ENCODE data around the gene SLC23A2.
"Not testable (repeated sequence)": the region's sequence is repeated elsewhere in the genome, so short reads cannot be mapped to it uniquely, and the experiment has no call there.

Gene SLC23A2

GRCh38 chr20:5008759-5009158 is 7.4 kb upstream of the SLC23A2 start:
- no peak for DNase-seq (ENCODE audit: low read depth)

- no peak for DNase-seq (ENCODE audit: low read depth)
Observed at GRCh38 chr20:5005326-5005725, 4.0 kb upstream of the SLC23A2 start.

GRCh38 chr20:5004825-5005224 is 3.5 kb upstream of the SLC23A2 start:
- DNase-seq (ENCODE audit: low read depth), result not testable (repeated sequence)

- no peak for DNase-seq (ENCODE audit: low read depth)
Observed at GRCh38 chr20:5003626-5004025, 2.3 kb upstream of the SLC23A2 start.

GRCh38 chr20:5002077-5002413 is 735 bp upstream of the SLC23A2 start:
- DNase-seq (ENCODE audit: low read depth), result no peak

GRCh38 chr20:5000263-5001173 is 792 bp downstream of the SLC23A2 start:
- DNase-seq (ENCODE audit: low read depth), result no peak

- DNase-seq (ENCODE audit: low read depth), result no peak
Observed at GRCh38 chr20:4999788-5000187, 1.5 kb downstream of the SLC23A2 start.

- no peak for DNase-seq (ENCODE audit: low read depth)
Observed at GRCh38 chr20:4998160-4998651, 3.1 kb downstream of the SLC23A2 start.

GRCh38 chr20:4997222-4997621 is 4.1 kb downstream of the SLC23A2 start:
- DNase-seq (ENCODE audit: low read depth), result no peak

GRCh38 chr20:4989570-4989969 is 11.7 kb downstream of the SLC23A2 start:
- DNase-seq (ENCODE audit: low read depth), result no peak

GRCh38 chr20:4987130-4987529 is 14.2 kb downstream of the SLC23A2 start:
- no peak for DNase-seq (ENCODE audit: low read depth)

- no peak for DNase-seq (ENCODE audit: low read depth)
Observed at GRCh38 chr20:4985658-4986057, 15.7 kb downstream of the SLC23A2 start.

- DNase-seq (ENCODE audit: low read depth), result no peak
Observed at GRCh38 chr20:4982281-4982680, 19.0 kb downstream of the SLC23A2 start.

GRCh38 chr20:4979841-4980410 is 21.4 kb downstream of the SLC23A2 start:
- no peak for DNase-seq (ENCODE audit: low read depth)

GRCh38 chr20:4978050-4978918 is 23.0 kb downstream of the SLC23A2 start:
- DNase-seq (ENCODE audit: low read depth), result no peak

- not testable (repeated sequence) for DNase-seq (ENCODE audit: low read depth)
Observed at GRCh38 chr20:4976014-4976413, 25.3 kb downstream of the SLC23A2 start.

- DNase-seq (ENCODE audit: low read depth), result no peak
Observed at GRCh38 chr20:4973330-4974097, 27.8 kb downstream of the SLC23A2 start.

GRCh38 chr20:4972506-4973251 is 28.6 kb downstream of the SLC23A2 start:
- no peak for DNase-seq (ENCODE audit: low read depth)

- no peak for DNase-seq (ENCODE audit: low read depth)
Observed at GRCh38 chr20:4971064-4971463, 30.2 kb downstream of the SLC23A2 start.

- no peak for DNase-seq (ENCODE audit: low read depth)
Observed at GRCh38 chr20:4967752-4968477, 33.4 kb downstream of the SLC23A2 start.

Data from non-pigmented ciliary epithelial cell (primary cell).